ENCODE results near the gene PRRG3.

DNA sequence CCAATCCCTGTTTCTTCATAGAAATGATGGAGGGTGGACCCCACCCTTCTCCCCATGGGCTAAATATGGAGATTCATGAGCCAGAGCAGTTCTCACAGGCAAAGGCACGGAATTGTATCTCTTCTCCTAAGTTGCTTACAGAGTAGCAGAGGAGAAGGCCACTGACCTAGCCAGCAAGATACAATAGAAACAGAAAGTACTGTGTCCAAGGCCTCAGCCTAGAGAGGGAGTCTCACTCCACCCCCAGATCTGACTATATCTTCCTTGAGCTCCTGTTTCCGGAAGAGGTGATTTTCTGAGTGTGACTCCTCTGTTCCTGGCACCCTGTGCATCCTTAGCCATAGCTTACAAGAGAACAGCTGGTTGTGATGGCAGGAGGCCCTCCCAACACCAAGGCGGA lies 20.5 kb downstream of the PRRG3 start, which contains the start of gene FATE1:
- no peak for TF ChIP-seq NFRKB (IDR thresholded peaks at IDR 0.05)
- no peak for TF ChIP-seq SP1 (IDR thresholded peaks at IDR 0.05)
- TF ChIP-seq TARDBP (IDR thresholded peaks at IDR 0.05): no peak
- no peak for TF ChIP-seq BHLHE40 (IDR thresholded peaks at IDR 0.05; ENCODE audit: borderline replicate concordance)
- TF ChIP-seq CTBP1 (IDR thresholded peaks at IDR 0.05; ENCODE audit: borderline replicate concordance): no peak
- no peak for TF ChIP-seq FOXM1 (IDR thresholded peaks at IDR 0.05; ENCODE audit: borderline replicate concordance)
- no peak for TF ChIP-seq ZNF384 (IDR thresholded peaks at IDR 0.05)
